ENCODE results near the gene MAML2.
"Not testable (repeated sequence)": the region's sequence is repeated elsewhere in the genome, so short reads cannot be mapped to it uniquely, and the experiment has no call there.

MAML2 gene

GRCh38 chr11:96290631-96291030 lies 52.4 kb downstream of the MAML2 start:
- no peak for DNase-seq

- DNase-seq: no peak
Measured at GRCh38 chr11:96290031-96290430, 53.0 kb downstream of the MAML2 start.

GRCh38 chr11:96288915-96289314 lies 54.1 kb downstream of the MAML2 start:
- no peak for DNase-seq

GRCh38 chr11:96287822-96288439 lies 55.1 kb downstream of the MAML2 start:
- DNase-seq: peak; percentile 66

GRCh38 chr11:96285985-96286384 lies 57.0 kb downstream of the MAML2 start:
- not testable (repeated sequence) for DNase-seq

- no peak for DNase-seq
Measured at GRCh38 chr11:96284917-96285316, 58.1 kb downstream of the MAML2 start.

GRCh38 chr11:96284401-96284800 lies 58.6 kb downstream of the MAML2 start:
- no peak for DNase-seq

- no peak for DNase-seq
Measured at GRCh38 chr11:96282625-96283220, 60.3 kb downstream of the MAML2 start.

- no peak for DNase-seq
Measured at GRCh38 chr11:96280444-96280843, 62.6 kb downstream of the MAML2 start.

- no peak for DNase-seq
Measured at GRCh38 chr11:96279896-96280290, 63.1 kb downstream of the MAML2 start.

- peak; percentile 47 for DNase-seq
Measured at GRCh38 chr11:96279018-96279895, 63.7 kb downstream of the MAML2 start.

GRCh38 chr11:96278039-96278897 lies 64.7 kb downstream of the MAML2 start:
- DNase-seq: no peak

- DNase-seq: no peak
Measured at GRCh38 chr11:96277696-96278038, 65.3 kb downstream of the MAML2 start.

- no peak for DNase-seq
Measured at GRCh38 chr11:96276836-96277235, 66.2 kb downstream of the MAML2 start.

GRCh38 chr11:96275801-96276594 lies 67.0 kb downstream of the MAML2 start:
- peak; percentile 63 for DNase-seq

- DNase-seq: no peak
Measured at GRCh38 chr11:96273507-96273906, 69.5 kb downstream of the MAML2 start.

- no peak for DNase-seq
Measured at GRCh38 chr11:96272529-96273222, 70.3 kb downstream of the MAML2 start.

GRCh38 chr11:96271777-96272176 lies 71.2 kb downstream of the MAML2 start:
- DNase-seq: no peak

- not testable (repeated sequence) for DNase-seq
Measured at GRCh38 chr11:96271352-96271751, 71.6 kb downstream of the MAML2 start.

- DNase-seq: not testable (repeated sequence)
Measured at GRCh38 chr11:96268527-96268926, 74.5 kb downstream of the MAML2 start.

- DNase-seq: no peak
Measured at GRCh38 chr11:96267496-96268032, 75.4 kb downstream of the MAML2 start.

All from fibroblast of skin of back (primary cell).